OCI-LY7 (cell line): ENCODE measurements around the gene ABI3BP. TPM values are rescaled to one million over a fixed set of nuclear protein-coding genes. Genes with fewer than 3 reads are reported as not detected.

Source experiments
- BruUV-seq: library from RNA; stranded (reverse); fragments of 400-500 nt; replicated peaks from 2 replicates; lab custom pipeline; 2021; lab: Mats Ljungman, UMichigan
- CTCF ChIA-PET: fragments of 300-600 bp; sonication (Branson Sonifier 250); formaldehyde crosslinking; loops from one replicate; lab custom pipeline; 2022; ENCODE audit warnings: antibody characterized with exemption; ENCODE audit not compliant: unreplicated experiment; lab: Charles Lee
- POLR2A ChIA-PET: fragments of 300-600 bp; sonication (Branson Sonifier 250); formaldehyde crosslinking; loops from one replicate; lab custom pipeline; 2022; ENCODE audit warnings: antibody characterized with exemption; lab: Charles Lee
- DNase-seq: peaks from one replicate; pipeline ENCODE4 v3.0.0-alpha.2; 2015; ENCODE audit warnings: low spot score
- H2AFZ ChIP-seq: fragments of 200-600 bp; sonication (generic), shearing (Covaris generic); 2 replicates; pipeline ENCODE4 v1.6.1; 2014; ENCODE audit warnings: mild to moderate bottlenecking, antibody characterized with exemption, low read length, moderate library complexity
- H3K27ac ChIP-seq: fragments of 200-600 bp; sonication (generic); 2 replicates; pipeline ENCODE4 v1.5.1; 2014; ENCODE audit warnings: mixed run types, low read depth, mild to moderate bottlenecking, moderate library complexity, low read length, inconsistent platforms; ENCODE audit not compliant: poor library complexity, severe bottlenecking
- H3K36me3 ChIP-seq: fragments of 200-600 bp; sonication (generic); 2 replicates; pipeline ENCODE4 v1.6.1; 2014; ENCODE audit warnings: mild to moderate bottlenecking, antibody characterized with exemption, low read length, moderate library complexity, mixed read lengths; ENCODE audit not compliant: insufficient read depth
- H3K4me1 ChIP-seq: fragments of 200-600 bp; sonication (generic); 2 replicates; pipeline ENCODE4 v1.5.1; 2014; ENCODE audit warnings: mild to moderate bottlenecking, low read length; ENCODE audit not compliant: insufficient read depth, poor library complexity, severe bottlenecking
- H3K4me2 ChIP-seq: fragments of 200-600 bp; sonication (generic); 2 replicates; pipeline ENCODE4 v1.6.1; 2014; ENCODE audit warnings: mild to moderate bottlenecking, low read length
- H3K4me3 ChIP-seq: fragments of 200-600 bp; sonication (generic); 2 replicates; pipeline ENCODE4 v1.5.1; 2014; ENCODE audit warnings: mild to moderate bottlenecking, low read depth, low read length; ENCODE audit not compliant: poor library complexity, severe bottlenecking
- H3K79me2 ChIP-seq: fragments of 200-600 bp; sonication (generic); 2 replicates; pipeline ENCODE4 v1.6.1; 2016; ENCODE audit warnings: low read depth, mild to moderate bottlenecking, low read length, moderate library complexity, mixed read lengths; ENCODE audit not compliant: insufficient read depth
- H3K9me2 ChIP-seq: fragments of 200-600 bp; sonication (generic); 2 replicates; pipeline ENCODE4 v1.6.1; 2016; ENCODE audit warnings: mild to moderate bottlenecking, low read length, mixed read lengths; ENCODE audit not compliant: insufficient read depth
- H3K9me3 ChIP-seq: fragments of 200-600 bp; sonication (generic); 2 replicates; pipeline ENCODE4 v1.6.1; 2014; ENCODE audit warnings: mild to moderate bottlenecking, mixed run types, low read length, mixed read lengths
- H4K20me1 ChIP-seq: fragments of 200-600 bp; sonication (generic); 2 replicates; pipeline ENCODE4 v1.6.1; 2014; ENCODE audit warnings: mild to moderate bottlenecking, antibody characterized with exemption, low read length, moderate library complexity, mixed read lengths; ENCODE audit not compliant: insufficient read depth
- CTCF ChIP-seq: fragments of 200-600 bp; sonication (generic); conservative IDR thresholded peaks from 2 replicates; pipeline ENCODE4 v1.5.1; 2014; ENCODE audit warnings: mild to moderate bottlenecking, antibody characterized with exemption, low read length, moderate library complexity, mixed read lengths
- EZH2phosphoT487 ChIP-seq: fragments of 200-600 bp; sonication (generic); IDR thresholded peaks from 2 replicates; pipeline ENCODE4 v1.6.1; 2018; ENCODE audit warnings: low read depth, borderline replicate concordance, mild to moderate bottlenecking, mixed run types, antibody characterized with exemption, low read length, moderate library complexity, mixed read lengths
- intact Hi-C: fragments of 100-400 bp; cut with micrococcal nuclease; formaldehyde crosslinking; loops from one replicate; pipeline ENCODE4 v1.10.0; 2022; ENCODE audit not compliant: unreplicated experiment
- total RNA-seq, 2 experiments: library from RNA; depleted of rRNA in 1 of 2; stranded (reverse); fragments of >200 nt in 1 of 2; shearing (Covaris generic) in 1 of 2; gene quantifications; 2 replicates each; pipeline ENCODE4 v1.2.3, GENCODE V29; 2014 to 2022

The ABI3BP gene
- total RNA-seq, 2 experiments from 2014 or later: not detected

GRCh38 chr3:101026881-101027280 lies 33.7 kb upstream of the ABI3BP start:
- Histone ChIP-seq H3K79me2 (no peaks in the 10 kb centered on the region), H3K36me3 (no peaks in the 10 kb centered on the region), H3K4me3 (no peak overlapping the region), H3K27ac (no peak overlapping the region), H4K20me1 (no peaks in the 10 kb centered on the region), H3K9me2 (no peaks in the 10 kb centered on the region), H2AFZ (no peak overlapping the region), H3K4me1 (no peaks in the 10 kb centered on the region), H3K4me2 (no peak overlapping the region), H3K9me3 (no peaks in the 10 kb centered on the region)
- DNase-seq: no peak
- TF ChIP-seq CTCF (no peak), EZH2phosphoT487 (no peak)
- ChIA-PET CTCF (no interaction called here), POLR2A (no interaction called here)
- intact Hi-C loops: no loop called here
- BruUV-seq: no TSS peak

- TF ChIP-seq CTCF (no peak), EZH2phosphoT487 (no peak)
- no peak for DNase-seq
- no TSS peak for BruUV-seq
- H3K36me3 ChIP-seq: no peaks in the 10 kb centered on the region
- intact Hi-C loops: no loop called here
- no peaks in the 10 kb centered on the region for H3K4me1 ChIP-seq
- no peak overlapping the region for H3K4me2 ChIP-seq
- no peak overlapping the region for H3K4me3 ChIP-seq
- H3K9me2 ChIP-seq: no peaks in the 10 kb centered on the region
- POLR2A ChIA-PET: no interaction called here
- H4K20me1 ChIP-seq: no peaks in the 10 kb centered on the region
- H3K27ac ChIP-seq: no peak overlapping the region
- no peaks in the 10 kb centered on the region for H3K9me3 ChIP-seq
- no peak overlapping the region for H2AFZ ChIP-seq
- no peaks in the 10 kb centered on the region for H3K79me2 ChIP-seq
- CTCF ChIA-PET: no interaction called here
Measured at GRCh38 chr3:101026244-101026643, 33.0 kb upstream of the ABI3BP start.

GRCh38 chr3:101020351-101021015 lies 27.3 kb upstream of the ABI3BP start:
- ChIA-PET POLR2A (interaction anchor here (0.6 kb wide), 1 partner anchor 76 kb away, joined by 3 read pairs; no protein-coding TSS in a partner anchor), CTCF (no interaction called here)
- TF ChIP-seq CTCF (no peak), EZH2phosphoT487 (no peak)
- H3K27ac ChIP-seq: no peak overlapping the region
- H4K20me1 ChIP-seq: no peaks in the 10 kb centered on the region
- no peak for DNase-seq
- H3K4me2 ChIP-seq: no peak overlapping the region
- H3K4me1 ChIP-seq: no peaks in the 10 kb centered on the region
- no TSS peak for BruUV-seq
- no peak overlapping the region for H2AFZ ChIP-seq
- no peaks in the 10 kb centered on the region for H3K79me2 ChIP-seq
- H3K4me3 ChIP-seq: no peak overlapping the region
- H3K9me2 ChIP-seq: no peaks in the 10 kb centered on the region
- H3K36me3 ChIP-seq: no peaks in the 10 kb centered on the region
- H3K9me3 ChIP-seq: no peaks in the 10 kb centered on the region
- intact Hi-C loops: no loop called here
